H1 (cell line): Measurements from ENCODE around the gene TBC1D9B. TPM values are rescaled to one million over a fixed set of nuclear protein-coding genes. Genes with fewer than 3 reads are reported as not detected.

Source experiments
- BACH1 ChIP-seq: IDR thresholded peaks from 2 replicates; pipeline ENCODE4 v1.6.1; 2012; ENCODE audit warnings: low read length, improper control_type of control experiment
- BRCA1 ChIP-seq: IDR thresholded peaks from 2 replicates; pipeline ENCODE4 v1.6.1; 2012; ENCODE audit warnings: low read depth, low read length, improper control_type of control experiment
- CHD2 ChIP-seq: IDR thresholded peaks from 2 replicates; pipeline ENCODE4 v1.6.1; 2012; ENCODE audit warnings: low read length, improper control_type of control experiment
- EGR1 ChIP-seq: IDR thresholded peaks from 2 replicates; pipeline ENCODE4 v1.6.1; 2011; ENCODE audit warnings: low read depth, low read length, borderline replicate concordance
- SP1 ChIP-seq: IDR thresholded peaks from 2 replicates; pipeline ENCODE4 v1.6.1; 2011; ENCODE audit warnings: low read depth, low read length
- TAF7 ChIP-seq: optimal IDR thresholded peaks from 2 replicates; pipeline ENCODE3; 2011; ENCODE audit warnings: low read depth, mild to moderate bottlenecking, inconsistent platforms, low read length, moderate library complexity, borderline replicate concordance
- polyA plus RNA-seq, 7 experiments: library from polyadenylated mRNA; depleted of rRNA in 3 of 7; stranded (reverse) in 5 of 7; unstranded in 2 of 7; fragments of >200 nt in 5 of 7; fragments of 200-250 nt in 2 of 7; gene quantifications; 1 replicate in 5 of 7; 2 replicates in 1 of 7; 4 replicates in 1 of 7; pipeline versions ENCODE4 v1.2.1 to v1.2.3, GENCODE V29; 2011 to 2013; ENCODE audit warnings: missing spikeins in 2 of 7, mixed read lengths in 2 of 7
- total RNA-seq: library from RNA; stranded (reverse); fragmentation: NEBNext Ultra II Directional; extraction: Animal tissue kit (Norgen Biotek cat#: 25700); gene quantifications from 2 replicates; pipeline ENCODE4 v1.2.1, GENCODE V29; 2021
- TF ChIP-seq, protein P1 (sequence below): fragments of 300-600 bp; sonication (generic); IDR thresholded peaks from 2 replicates; pipeline ENCODE4 v1.7.1; 2012; ENCODE audit warnings: low read length, moderate library complexity, mild to moderate bottlenecking, inconsistent platforms; ENCODE audit not compliant: insufficient replicate concordance
- TF ChIP-seq, protein P2 (sequence below): IDR thresholded peaks from 2 replicates; pipeline ENCODE4 v1.6.1; 2012; ENCODE audit warnings: low read length, inconsistent platforms

TBC1D9B gene
- total and polyA plus RNA-seq, 2 of the 8 experiments (the other 6 are each of a cell fraction or from before 2014, with no cell fraction given), result 33.6 to 57.1 TPM

DNA sequence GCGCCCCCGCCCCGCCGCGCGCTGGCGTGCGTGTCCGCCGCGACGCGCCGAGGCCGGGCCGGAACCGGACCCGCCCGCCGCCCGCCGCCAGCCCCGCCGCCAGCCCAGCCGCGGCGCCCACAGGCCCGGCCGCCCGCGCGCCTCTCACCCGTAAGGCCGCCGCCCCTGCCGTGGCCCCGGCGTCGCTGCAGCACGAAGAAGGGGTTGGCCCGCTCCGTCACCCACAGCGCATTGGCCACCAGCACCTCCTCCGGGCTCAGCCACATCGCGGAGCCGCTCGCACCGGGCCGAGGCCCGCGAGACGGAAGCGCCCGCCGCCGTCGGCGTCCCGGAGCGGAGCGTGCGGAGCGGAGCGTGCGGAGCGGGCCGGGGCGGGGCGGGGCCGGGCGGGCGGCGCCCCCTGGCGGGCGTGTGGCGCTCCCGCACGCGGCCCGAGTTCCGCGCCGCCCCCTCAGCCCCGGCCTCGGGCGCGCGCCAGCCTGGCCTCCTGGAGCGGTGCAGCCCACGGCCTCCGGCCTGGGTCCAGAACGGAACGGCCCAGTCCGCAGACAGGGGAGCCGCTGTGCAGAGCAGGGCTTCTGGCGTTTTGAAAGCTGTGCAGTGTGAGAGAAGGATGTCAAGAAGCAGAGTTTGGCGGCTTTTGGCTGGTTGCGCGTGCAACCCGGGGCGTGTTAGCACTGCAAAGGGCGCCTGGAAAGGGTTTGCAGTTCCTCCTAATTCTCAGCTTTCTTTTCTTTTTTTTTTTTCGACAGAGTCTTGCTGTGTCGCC, at the start of gene TBC1D9B (continued):
- TF ChIP-seq, protein P1, sequence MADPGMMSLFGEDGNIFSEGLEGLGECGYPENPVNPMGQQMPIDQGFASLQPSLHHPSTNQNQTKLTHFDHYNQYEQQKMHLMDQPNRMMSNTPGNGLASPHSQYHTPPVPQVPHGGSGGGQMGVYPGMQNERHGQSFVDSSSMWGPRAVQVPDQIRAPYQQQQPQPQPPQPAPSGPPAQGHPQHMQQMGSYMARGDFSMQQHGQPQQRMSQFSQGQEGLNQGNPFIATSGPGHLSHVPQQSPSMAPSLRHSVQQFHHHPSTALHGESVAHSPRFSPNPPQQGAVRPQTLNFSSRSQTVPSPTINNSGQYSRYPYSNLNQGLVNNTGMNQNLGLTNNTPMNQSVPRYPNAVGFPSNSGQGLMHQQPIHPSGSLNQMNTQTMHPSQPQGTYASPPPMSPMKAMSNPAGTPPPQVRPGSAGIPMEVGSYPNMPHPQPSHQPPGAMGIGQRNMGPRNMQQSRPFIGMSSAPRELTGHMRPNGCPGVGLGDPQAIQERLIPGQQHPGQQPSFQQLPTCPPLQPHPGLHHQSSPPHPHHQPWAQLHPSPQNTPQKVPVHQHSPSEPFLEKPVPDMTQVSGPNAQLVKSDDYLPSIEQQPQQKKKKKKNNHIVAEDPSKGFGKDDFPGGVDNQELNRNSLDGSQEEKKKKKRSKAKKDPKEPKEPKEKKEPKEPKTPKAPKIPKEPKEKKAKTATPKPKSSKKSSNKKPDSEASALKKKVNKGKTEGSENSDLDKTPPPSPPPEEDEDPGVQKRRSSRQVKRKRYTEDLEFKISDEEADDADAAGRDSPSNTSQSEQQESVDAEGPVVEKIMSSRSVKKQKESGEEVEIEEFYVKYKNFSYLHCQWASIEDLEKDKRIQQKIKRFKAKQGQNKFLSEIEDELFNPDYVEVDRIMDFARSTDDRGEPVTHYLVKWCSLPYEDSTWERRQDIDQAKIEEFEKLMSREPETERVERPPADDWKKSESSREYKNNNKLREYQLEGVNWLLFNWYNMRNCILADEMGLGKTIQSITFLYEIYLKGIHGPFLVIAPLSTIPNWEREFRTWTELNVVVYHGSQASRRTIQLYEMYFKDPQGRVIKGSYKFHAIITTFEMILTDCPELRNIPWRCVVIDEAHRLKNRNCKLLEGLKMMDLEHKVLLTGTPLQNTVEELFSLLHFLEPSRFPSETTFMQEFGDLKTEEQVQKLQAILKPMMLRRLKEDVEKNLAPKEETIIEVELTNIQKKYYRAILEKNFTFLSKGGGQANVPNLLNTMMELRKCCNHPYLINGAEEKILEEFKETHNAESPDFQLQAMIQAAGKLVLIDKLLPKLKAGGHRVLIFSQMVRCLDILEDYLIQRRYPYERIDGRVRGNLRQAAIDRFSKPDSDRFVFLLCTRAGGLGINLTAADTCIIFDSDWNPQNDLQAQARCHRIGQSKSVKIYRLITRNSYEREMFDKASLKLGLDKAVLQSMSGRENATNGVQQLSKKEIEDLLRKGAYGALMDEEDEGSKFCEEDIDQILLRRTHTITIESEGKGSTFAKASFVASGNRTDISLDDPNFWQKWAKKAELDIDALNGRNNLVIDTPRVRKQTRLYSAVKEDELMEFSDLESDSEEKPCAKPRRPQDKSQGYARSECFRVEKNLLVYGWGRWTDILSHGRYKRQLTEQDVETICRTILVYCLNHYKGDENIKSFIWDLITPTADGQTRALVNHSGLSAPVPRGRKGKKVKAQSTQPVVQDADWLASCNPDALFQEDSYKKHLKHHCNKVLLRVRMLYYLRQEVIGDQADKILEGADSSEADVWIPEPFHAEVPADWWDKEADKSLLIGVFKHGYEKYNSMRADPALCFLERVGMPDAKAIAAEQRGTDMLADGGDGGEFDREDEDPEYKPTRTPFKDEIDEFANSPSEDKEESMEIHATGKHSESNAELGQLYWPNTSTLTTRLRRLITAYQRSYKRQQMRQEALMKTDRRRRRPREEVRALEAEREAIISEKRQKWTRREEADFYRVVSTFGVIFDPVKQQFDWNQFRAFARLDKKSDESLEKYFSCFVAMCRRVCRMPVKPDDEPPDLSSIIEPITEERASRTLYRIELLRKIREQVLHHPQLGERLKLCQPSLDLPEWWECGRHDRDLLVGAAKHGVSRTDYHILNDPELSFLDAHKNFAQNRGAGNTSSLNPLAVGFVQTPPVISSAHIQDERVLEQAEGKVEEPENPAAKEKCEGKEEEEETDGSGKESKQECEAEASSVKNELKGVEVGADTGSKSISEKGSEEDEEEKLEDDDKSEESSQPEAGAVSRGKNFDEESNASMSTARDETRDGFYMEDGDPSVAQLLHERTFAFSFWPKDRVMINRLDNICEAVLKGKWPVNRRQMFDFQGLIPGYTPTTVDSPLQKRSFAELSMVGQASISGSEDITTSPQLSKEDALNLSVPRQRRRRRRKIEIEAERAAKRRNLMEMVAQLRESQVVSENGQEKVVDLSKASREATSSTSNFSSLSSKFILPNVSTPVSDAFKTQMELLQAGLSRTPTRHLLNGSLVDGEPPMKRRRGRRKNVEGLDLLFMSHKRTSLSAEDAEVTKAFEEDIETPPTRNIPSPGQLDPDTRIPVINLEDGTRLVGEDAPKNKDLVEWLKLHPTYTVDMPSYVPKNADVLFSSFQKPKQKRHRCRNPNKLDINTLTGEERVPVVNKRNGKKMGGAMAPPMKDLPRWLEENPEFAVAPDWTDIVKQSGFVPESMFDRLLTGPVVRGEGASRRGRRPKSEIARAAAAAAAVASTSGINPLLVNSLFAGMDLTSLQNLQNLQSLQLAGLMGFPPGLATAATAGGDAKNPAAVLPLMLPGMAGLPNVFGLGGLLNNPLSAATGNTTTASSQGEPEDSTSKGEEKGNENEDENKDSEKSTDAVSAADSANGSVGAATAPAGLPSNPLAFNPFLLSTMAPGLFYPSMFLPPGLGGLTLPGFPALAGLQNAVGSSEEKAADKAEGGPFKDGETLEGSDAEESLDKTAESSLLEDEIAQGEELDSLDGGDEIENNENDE, result no peak
- TF ChIP-seq BACH1, result no peak
- peak; percentile 65; the same call in 1 of the 2 replicates for TF ChIP-seq EGR1
- TF ChIP-seq TAF7, result peak; percentile 25
- TF ChIP-seq, protein P2, sequence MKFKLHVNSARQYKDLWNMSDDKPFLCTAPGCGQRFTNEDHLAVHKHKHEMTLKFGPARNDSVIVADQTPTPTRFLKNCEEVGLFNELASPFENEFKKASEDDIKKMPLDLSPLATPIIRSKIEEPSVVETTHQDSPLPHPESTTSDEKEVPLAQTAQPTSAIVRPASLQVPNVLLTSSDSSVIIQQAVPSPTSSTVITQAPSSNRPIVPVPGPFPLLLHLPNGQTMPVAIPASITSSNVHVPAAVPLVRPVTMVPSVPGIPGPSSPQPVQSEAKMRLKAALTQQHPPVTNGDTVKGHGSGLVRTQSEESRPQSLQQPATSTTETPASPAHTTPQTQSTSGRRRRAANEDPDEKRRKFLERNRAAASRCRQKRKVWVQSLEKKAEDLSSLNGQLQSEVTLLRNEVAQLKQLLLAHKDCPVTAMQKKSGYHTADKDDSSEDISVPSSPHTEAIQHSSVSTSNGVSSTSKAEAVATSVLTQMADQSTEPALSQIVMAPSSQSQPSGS, result no peak
- TF ChIP-seq BRCA1, result no peak
- no peak for TF ChIP-seq SP1
- no peak for TF ChIP-seq CHD2
